GM19043 (cell line): ENCODE results near the gene UNC5A.

Experiments
- ATAC-seq: cut with Tn5 transposase; IDR thresholded peaks from one replicate; pipeline ENCODE4 v1.9.1; 2021; ENCODE audit warnings: low read depth; ENCODE audit not compliant: unreplicated experiment

The UNC5A gene

DNA sequence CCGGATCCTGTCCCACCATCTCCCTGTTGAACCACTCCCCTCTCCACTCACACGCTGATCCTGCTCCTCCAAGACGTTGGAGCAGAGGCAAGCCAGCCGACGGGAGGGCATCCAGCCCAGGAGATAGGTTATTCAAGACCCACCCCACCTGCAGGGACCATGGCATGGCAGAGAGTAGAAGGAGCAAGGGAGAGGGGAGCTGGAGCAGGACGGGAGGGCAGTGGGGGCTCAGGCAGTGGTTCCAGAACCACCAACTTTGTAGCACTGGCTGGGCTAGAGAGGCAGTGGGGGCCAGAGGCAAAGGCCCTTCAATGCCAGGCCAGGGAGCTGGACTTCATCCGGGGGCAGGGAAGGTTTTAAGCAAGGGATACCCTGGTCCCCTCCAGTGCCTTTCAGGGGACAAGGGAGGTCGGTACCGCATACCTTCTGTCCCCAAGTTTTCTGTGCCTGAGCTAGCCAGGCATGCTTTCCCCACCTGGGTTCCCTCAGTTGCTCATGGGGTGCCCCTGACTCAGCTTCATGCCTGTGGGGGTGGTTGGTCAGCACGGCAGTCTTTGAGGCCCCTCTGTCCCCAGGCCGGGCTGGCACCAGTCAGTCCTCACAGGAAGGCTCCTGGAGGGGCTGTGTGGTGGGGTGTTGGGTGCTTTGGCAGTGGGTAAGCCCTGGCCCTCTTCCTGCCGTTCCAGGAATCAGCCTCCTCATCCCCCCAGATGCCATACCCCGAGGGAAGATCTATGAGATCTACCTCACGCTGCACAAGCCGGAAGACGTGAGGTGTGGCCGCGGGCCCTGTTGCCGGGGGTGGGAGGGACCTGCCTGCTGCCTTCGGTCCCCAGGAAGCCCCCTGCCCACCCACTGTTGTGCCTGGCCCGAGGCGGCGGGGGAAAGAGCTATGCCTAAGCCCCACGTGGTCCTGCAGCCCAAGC is 66.4 kb downstream of the UNC5A start:
- no peak for ATAC-seq

DNA sequence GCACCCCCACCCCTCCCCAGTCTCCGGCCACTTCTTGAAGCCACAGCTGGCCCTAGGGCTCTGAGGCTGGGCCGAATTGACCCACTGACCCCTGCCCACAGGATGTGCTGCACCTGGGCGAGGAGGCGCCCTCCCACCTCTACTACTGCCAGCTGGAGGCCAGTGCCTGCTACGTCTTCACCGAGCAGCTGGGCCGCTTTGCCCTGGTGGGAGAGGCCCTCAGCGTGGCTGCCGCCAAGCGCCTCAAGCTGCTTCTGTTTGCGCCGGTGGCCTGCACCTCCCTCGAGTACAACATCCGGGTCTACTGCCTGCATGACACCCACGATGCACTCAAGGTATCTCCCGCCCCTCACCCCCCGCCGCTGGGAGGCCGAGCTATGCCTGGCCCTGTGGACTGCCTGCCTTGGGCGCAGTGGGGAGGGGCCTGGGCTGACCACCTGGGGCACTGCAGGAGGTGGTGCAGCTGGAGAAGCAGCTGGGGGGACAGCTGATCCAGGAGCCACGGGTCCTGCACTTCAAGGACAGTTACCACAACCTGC is 67.5 kb downstream of the UNC5A start:
- ATAC-seq = no peak

DNA sequence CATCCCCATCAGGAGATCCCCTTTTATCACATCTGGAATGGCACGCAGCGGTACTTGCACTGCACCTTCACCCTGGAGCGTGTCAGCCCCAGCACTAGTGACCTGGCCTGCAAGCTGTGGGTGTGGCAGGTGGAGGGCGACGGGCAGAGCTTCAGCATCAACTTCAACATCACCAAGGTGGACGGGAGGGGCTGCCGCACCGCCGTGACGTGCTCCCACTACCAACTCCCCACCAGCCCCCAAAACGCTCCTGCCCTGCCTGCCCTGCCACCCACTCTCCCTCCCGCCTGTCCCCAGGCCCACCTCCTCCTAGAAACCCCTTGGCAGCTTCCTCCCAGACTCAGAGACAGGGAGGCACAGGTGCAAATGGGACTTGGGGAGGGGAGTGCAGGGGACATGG is 68.1 kb downstream of the UNC5A start:
- no peak for ATAC-seq

DNA sequence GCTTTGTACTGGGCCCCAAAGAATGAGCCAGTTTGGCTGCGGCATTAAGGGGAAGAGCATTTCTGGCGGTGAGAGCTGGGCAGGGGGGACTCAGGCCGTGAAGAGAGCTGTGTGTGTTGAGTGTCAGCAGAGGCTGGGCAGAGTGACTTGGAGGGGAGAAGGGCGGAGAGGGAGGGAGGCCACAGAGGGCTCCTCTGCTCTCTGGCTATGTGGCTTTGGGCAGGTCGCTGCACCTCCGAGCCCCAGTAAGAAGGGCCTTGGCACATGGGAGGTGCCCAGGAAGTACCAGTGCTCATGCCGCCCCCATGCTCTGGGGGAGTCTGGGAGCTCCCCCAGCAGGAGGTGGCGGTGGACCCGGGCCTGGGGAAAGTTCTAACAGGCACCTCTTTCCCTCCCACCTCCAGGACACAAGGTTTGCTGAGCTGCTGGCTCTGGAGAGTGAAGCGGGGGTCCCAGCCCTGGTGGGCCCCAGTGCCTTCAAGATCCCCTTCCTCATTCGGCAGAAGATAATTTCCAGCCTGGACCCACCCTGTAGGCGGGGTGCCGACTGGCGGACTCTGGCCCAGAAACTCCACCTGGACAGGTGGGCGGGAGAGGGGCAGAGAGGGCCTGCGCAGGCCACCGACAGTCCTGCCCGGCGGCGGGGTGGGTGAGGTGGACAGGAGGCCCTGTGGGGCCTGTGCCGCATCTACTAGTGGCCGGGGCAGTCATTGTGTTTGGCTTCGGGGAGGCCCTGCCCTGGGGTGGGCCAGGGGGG is 68.7 kb downstream of the UNC5A start:
- no peak for ATAC-seq

DNA sequence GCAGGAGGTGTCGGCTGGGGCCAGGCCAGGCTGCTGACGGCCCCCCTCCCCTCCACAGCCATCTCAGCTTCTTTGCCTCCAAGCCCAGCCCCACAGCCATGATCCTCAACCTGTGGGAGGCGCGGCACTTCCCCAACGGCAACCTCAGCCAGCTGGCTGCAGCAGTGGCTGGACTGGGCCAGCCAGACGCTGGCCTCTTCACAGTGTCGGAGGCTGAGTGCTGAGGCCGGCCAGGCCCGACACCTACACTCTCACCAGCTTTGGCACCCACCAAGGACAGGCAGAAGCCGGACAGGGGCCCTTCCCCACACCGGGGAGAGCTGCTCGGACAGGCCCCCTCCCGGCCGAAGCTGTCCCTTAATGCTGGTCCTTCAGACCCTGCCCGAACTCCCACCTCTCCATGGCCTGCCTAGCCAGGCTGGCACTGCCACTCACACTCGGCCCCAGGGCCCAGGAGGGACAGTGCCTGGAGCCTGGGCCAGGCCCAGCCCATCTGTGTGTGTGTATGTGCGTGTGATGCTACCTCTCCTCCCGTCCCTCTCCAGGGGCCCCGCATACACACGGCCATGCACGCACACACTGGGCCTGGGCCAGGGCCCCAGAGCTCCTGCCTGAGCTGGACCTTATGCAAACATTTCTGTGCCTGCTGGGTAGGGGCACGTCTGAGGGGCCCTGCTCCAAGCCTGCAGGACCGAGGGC is 69.5 kb downstream of the UNC5A start:
- ATAC-seq = no peak

DNA sequence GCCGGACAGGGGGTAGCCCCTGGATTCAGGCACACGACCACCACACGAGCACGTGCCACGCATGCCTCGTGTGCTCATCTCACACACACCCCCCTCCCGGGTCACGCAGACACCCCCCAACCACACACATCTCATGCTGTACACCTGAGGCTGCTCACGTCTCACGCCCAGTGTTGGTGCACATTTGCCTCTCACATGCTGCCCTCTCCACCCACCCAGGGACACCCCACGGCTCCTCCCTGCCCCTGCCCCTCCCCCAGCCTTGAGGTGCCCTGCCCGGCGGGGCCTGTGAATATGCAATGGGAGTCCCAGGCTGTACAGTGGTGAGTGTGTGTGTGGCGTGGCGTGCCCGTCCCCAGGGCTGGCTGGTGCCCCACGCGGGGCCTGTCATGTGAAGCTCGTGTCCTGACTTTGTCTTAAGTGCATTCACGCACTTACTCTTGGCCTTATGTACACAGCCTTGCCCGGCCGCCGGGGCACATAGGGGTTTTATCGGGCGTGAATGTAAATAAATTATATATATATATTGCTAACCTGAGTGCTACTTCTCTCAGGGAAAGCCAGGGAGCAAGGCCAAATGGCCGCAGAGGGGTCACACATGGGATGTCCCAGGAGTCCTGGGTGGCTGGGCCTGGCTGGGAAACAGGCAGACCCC is 70.1 kb downstream of the UNC5A start:
- ATAC-seq = no peak

DNA sequence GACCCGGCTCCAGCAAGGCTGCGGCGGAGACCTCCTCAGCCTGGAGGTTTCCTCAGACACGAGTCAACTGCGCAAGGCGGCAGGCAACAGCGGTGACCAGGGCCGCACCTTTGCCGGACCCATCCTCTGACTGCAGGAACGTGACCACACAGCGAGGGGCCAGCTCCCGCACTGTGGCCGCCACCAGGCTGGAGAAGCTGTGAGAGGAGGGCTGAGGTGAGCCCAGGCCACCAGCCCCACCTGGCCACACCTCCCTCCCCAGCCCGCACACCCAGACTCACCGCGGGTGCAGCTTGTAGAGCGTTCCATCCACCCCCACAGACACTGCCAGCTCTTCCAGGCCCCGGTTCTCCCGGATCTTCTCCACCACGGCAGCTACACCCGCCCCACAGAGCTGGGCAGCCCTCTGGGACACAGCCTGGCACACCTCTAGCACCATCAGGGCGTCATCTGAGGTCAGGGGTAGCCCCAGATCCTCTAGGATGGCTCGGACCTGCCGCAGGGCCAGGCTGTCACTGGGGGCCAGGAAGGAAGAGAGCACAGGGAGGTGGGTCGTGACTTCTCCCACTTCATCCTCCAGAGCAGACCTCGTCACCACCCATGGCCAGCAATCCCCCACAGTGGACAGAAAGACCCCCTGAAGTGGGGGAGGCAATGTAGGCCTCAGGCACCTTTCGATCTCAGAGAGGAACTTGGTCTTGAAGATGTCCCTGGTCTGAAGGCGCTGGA is 70.8 kb downstream of the UNC5A start:
- no peak for ATAC-seq

DNA sequence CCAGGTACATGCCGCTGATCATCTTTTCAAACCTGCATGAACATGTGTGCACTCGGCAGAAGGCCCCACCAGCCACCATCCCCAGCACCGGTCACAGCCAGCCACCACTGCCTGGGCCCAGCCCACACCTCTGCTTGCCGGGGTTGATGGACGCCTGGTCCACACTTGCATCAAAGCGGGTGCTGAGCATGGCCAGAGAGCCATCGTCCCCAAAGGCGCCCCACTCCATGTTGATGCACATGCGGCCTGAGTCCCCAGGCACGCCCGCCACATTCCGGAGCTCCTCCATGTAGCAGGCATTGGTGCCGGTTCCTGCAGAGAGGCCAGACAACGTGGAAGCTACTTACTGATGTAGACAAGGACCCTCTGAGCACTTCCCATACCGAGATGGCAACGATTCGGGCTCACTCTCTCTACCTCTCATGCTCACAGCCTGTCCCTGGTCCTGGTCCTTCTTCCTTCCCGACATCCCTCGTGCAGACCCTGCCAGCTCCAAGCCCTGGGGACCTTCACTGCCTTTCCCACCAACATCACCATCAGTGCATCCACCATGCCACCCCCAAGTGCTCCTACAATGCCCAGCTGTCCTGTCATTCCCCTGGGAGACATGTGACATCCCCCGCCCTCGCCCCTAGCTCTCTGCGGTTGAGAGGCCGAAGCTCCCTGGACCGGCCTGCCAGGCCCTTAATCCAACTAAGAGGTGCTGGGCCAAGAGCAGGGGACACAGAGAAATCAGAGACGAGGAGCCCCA is 71.6 kb downstream of the UNC5A start:
- no peak for ATAC-seq

DNA sequence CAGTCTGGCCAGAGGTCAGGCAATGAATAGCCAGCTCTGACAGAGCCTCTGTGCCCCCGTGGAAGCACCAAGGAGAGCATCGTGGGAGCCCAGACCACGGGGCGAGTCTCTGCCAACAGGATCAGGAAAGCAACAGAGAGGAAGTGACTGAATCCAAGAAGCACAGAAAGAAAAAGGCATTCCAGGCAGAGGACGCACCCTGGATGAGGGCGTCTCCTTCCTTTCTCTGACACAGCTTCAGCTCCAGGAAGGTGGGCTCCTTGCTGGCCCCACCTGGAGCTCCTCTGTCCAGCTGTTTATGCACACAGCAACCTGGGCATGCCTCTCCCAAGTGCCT is 72.2 kb downstream of the UNC5A start:
- ATAC-seq = no peak

DNA sequence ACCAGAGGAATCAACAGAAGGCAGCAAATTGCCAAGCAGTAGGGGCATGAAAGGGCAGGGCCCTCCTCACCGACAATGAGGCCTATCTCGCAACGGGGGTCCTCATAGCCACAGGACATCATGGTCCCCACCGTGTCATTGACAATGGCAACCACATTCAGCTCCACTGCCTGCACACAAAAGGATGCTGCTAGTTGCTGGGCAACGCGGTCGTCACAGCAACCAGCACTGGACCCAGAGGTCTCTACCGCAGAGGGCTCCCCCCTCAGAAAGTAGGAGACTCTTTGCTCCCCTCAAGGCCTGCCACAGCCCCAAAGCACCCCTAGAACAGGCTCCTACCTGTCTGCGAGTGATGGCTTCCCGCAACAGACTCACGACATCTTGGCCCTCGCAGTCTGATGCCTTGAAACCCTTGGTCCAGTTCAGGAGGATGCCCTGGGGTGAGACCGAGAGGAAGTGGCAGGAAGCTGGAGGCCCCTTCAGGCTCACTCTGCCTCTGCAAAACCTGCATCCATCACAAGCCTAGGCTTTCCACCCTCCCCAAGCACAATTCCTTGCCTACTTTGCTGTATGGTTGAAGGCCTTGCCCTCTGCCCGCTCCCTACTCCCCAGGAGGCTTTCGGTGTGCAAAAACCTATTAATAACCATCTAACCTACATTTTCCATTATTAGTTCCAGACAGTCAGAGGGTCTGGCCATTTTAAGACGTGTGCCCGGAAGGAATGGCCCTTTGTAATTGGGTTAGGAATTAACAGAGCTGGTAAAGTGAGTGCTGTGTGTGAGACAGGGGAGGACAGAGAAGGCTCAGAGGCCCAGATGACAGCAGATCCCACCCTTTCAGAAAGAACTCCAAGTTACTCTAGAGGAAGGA is 73.6 kb downstream of the UNC5A start:
- ATAC-seq = no peak

DNA sequence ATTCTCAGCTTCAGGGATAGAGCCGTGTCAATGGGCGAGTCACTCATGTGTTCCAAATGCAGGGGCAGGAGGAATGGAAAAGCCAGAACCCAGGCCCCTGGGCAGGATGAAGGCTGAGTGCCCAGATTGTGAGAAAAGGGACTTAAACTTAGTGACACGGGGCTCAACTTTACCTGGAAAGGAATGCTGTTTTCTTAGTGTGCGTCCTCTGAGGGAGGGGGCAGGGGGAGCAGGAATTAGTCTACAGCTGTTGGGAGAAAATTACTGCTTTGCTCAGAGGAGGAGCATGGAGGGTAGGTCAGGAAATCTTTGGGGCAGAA is 74.2 kb downstream of the UNC5A start:
- no peak for ATAC-seq

DNA sequence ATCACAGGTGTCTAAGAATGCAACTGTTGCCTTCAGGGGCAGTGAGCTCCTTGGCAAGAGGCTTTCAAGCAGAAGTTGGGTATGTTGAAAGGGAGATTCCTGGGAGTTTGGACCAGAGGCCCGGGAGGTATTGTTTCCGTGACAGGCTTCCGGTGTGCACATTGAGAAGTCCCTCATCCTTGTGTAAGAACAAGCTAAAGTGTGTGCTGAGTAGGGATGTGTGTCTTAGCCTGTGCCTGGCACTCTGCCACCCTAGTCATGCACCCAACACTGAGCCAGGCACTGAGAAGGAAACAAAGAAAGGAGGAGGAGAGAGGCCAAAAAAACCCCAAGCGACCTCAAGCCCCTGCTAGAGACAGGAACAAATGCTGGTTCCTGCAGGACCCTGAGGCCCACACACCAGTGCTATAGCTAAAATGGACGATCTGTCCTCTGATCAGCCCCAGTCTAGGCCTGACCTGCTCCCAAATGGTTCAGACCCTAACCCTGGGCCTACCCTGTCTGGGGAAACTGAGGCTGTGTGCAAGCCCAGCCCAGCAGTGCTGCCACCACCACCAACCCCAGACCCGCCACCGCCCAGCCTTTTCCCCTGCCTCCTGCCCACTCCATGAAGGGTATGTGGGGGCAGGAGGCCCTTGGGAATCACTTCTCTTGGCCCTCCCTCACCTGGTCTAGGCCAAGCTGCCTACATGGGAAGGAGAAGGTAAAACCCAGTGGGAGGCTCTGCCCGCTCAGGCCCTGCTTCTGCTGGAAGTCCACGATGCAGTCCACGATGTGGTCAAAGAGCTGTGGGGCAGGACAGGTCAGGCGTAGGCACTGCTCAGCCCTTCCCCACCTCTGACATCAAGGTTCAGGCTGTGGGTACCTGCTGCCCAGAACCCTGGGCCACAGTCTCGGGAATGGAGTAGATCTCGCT is 76.2 kb downstream of the UNC5A start:
- ATAC-seq = no peak

DNA sequence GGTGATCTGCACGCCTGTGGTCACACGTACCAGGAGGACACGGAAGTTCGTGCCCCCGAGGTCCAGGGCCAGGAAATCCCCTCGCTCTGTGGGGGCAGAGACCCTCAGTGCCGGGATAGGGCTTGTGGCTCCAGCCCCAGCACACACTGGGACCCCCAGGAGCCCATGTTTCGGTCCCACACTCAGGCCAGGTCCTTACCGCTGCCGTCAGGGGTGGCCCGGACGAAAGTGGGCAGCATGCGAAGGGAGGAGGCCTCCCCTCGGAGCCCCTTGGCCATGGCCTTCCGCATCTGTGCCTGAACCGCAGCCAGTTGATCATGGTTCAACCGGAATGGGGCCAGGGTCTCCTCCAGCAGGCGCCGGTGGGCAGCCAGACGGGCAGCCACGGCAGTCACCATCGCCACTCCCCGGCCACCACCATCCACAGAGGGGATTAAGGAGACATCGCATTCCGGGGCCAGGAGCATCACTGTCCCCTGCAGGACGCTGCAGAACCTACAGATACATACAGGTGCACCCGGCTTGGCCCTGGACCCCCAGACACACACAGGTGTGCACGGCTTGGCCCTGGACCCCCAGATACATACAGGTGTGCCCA is 77.0 kb downstream of the UNC5A start:
- ATAC-seq = no peak

DNA sequence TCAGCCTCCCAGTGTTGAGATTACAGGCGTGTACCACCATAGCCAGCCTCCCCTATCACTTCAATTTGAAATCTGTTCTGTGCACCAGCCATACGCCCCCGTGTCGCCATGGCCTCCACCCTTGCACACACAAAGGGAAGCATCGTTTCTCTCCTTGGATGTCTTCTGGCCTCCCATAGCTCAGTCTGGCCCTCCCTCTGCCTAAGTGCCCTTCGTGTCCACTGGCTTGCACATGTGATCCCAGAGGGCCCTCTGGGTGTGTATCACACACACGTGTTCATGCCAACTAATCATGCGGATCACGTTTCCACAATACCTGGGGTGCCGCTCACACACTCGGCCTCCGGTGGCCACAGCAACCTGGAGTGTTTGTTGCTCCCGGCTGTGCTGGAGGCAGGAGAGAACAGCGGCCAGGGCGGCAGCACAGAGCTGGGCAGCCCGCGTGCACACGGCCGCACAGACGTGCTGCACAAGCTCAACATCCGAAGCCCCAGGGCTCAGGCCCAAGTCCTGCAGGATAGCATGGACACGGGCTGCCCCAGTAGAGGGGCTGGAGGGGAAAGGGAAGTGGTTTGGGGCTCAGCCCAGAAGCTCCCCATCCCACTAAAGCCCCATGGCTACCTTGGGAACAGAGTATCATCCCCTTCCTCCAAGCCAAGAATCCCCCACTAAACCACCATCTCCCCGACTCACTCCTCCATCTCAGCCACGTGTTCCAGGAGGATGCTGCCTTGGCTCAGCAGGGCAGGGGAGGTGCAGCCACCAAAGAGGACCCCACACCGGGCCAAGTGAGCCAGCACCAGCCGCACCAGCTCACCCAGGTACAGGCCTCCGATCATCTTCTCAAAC is 77.9 kb downstream of the UNC5A start:
- ATAC-seq = no peak

DNA sequence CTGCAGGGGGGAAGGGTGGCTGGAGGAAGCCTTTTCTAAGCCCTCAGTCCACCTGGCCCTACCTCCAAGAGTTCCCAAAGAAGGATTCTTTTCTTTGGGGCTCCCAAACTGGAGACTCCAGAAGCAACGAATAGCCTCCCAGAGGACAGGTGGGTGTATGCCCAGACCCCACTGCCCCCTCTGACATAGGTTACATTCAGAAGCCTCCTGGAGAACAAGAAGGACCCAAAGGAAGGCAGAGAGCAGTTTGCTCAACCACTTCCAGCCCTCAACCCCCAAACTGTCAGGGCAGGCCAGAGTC is 78.5 kb downstream of the UNC5A start:
- ATAC-seq = no peak
